ENCODE measurements around the gene CTSD. TPM values are rescaled to one million over a fixed set of nuclear protein-coding genes. Genes with fewer than 3 reads are reported as not detected.

CTSD gene
- total RNA-seq, 1 experiment from 2014 or later, result 358 TPM

Other genes starting within 250 kb of the CTSD start
- 1.1 and 3.1 TPM in 2 replicates for gene DUSP8, start 191.7 kb downstream of the CTSD start, total RNA-seq (2014; rRNA removed; shearing (Covaris generic))
- not detected in 2 replicates for gene KRTAP5-1, start 178.6 kb downstream of the CTSD start, total RNA-seq (2014; rRNA removed; shearing (Covaris generic))
- gene KRTAP5-2, start 165.6 kb downstream of the CTSD start, total RNA-seq (2014; rRNA removed; shearing (Covaris generic)), result not detected in 2 replicates
- not detected in 2 replicates for gene KRTAP5-3, start 155.5 kb downstream of the CTSD start, total RNA-seq (2014; rRNA removed; shearing (Covaris generic))
- not detected in 2 replicates for gene KRTAP5-4, start 141.8 kb downstream of the CTSD start, total RNA-seq (2014; rRNA removed; shearing (Covaris generic))
- not detected in 2 replicates for gene KRTAP5-5, start 134.2 kb downstream of the CTSD start, total RNA-seq (2014; rRNA removed; shearing (Covaris generic))
- gene KRTAP5-6, start 66.7 kb downstream of the CTSD start, total RNA-seq (2014; rRNA removed; shearing (Covaris generic)), result not detected in 2 replicates
- 0.49 and 1.0 TPM in 2 replicates for gene IFITM10, start 13.3 kb downstream of the CTSD start, total RNA-seq (2014; rRNA removed; shearing (Covaris generic))
- gene SYT8, start 71.1 kb upstream of the CTSD start, total RNA-seq (2014; rRNA removed; shearing (Covaris generic)), result not detected in 2 replicates
- not detected in 2 replicates for gene TNNI2, start 75.1 kb upstream of the CTSD start, total RNA-seq (2014; rRNA removed; shearing (Covaris generic))
- gene LSP1, start 89.2 kb upstream of the CTSD start, total RNA-seq (2014; rRNA removed; shearing (Covaris generic)), result not detected in 2 replicates
- not detected in 2 replicates for gene PRR33, start 128.0 kb upstream of the CTSD start, total RNA-seq (2014; rRNA removed; shearing (Covaris generic))
- gene TNNT3, start 155.8 kb upstream of the CTSD start, total RNA-seq (2014; rRNA removed; shearing (Covaris generic)), result not detected in 2 replicates
- gene MRPL23, start 183.4 kb upstream of the CTSD start, total RNA-seq (2014; rRNA removed; shearing (Covaris generic)), result 74.9 and 80.3 TPM in 2 replicates
- gene H19, start 233.9 kb upstream of the CTSD start, total RNA-seq (2014; rRNA removed; shearing (Covaris generic)), result 0.40 and 1.5 TPM in 2 replicates

Measured in NCI-H460 (cell line).